Stimulated activated naive CD4-positive, alpha-beta T cell treated with Interleukin-2 at 50 U/mL for 16 hours (primary cell): Measurements from ENCODE around the gene TOR3A.
A peak's percentile ranks its signal among the peaks of the same experiment; 100 is the strongest.
"Not testable (repeated sequence)": the region's sequence is repeated elsewhere in the genome, so short reads cannot be mapped to it uniquely, and the experiment has no call there.

Experiments
- DNase-seq: peaks from one replicate; lab custom pipeline; 2025; lab: John Stamatoyannopoulos, UW

Gene TOR3A

GRCh38 chr1:179108644-179109043 lies 26.8 kb downstream of the TOR3A start:
- no peak for DNase-seq

- no peak for DNase-seq
Observed at GRCh38 chr1:179115181-179115580, 33.3 kb downstream of the TOR3A start.

- DNase-seq = no peak
Observed at GRCh38 chr1:179119513-179119912, 37.6 kb downstream of the TOR3A start.

- no peak for DNase-seq
Observed at GRCh38 chr1:179120736-179121135, 38.9 kb downstream of the TOR3A start.

GRCh38 chr1:179121159-179121938 lies 39.5 kb downstream of the TOR3A start:
- peak; percentile 18 for DNase-seq

- no peak for DNase-seq
Observed at GRCh38 chr1:179124873-179125272, 43.0 kb downstream of the TOR3A start.

- DNase-seq = no peak
Observed at GRCh38 chr1:179126338-179127060, 44.6 kb downstream of the TOR3A start.

- DNase-seq = no peak
Observed at GRCh38 chr1:179127163-179127895, 45.5 kb downstream of the TOR3A start.

- DNase-seq = no peak
Observed at GRCh38 chr1:179128520-179128919, 46.6 kb downstream of the TOR3A start.

GRCh38 chr1:179129702-179130473 lies 48.0 kb downstream of the TOR3A start:
- peak; percentile 5 for DNase-seq

- not testable (repeated sequence) for DNase-seq
Observed at GRCh38 chr1:179135168-179135567, 53.3 kb downstream of the TOR3A start.

GRCh38 chr1:179135707-179136106 lies 53.8 kb downstream of the TOR3A start:
- DNase-seq = not testable (repeated sequence)

- no peak for DNase-seq
Observed at GRCh38 chr1:179137617-179138255, 55.9 kb downstream of the TOR3A start.

- not testable (repeated sequence) for DNase-seq
Observed at GRCh38 chr1:179138755-179139154, 56.9 kb downstream of the TOR3A start.

- peak; percentile 44 for DNase-seq
Observed at GRCh38 chr1:179141592-179142251, 59.9 kb downstream of the TOR3A start.

GRCh38 chr1:179142889-179143299 lies 61.0 kb downstream of the TOR3A start:
- no peak for DNase-seq

GRCh38 chr1:179143322-179143721 lies 61.5 kb downstream of the TOR3A start:
- DNase-seq = no peak

- no peak for DNase-seq
Observed at GRCh38 chr1:179144626-179145025, 62.8 kb downstream of the TOR3A start.

- no peak for DNase-seq
Observed at GRCh38 chr1:179145521-179145920, 63.7 kb downstream of the TOR3A start.
